Mesodermal cell (in vitro differentiated cells): ENCODE results near the gene SPATA13.
"Not testable (repeated sequence)": the region's sequence is repeated elsewhere in the genome, so short reads cannot be mapped to it uniquely, and the experiment has no call there.

Experiments
- H3K27ac ChIP-seq: 2 replicates; pipeline ENCODE4 v1.7.0; 2013; ENCODE audit warnings: mild to moderate bottlenecking, low read depth, low read length, moderate library complexity; ENCODE audit not compliant: severe bottlenecking
- H3K36me3 ChIP-seq: 2 replicates; pipeline ENCODE4 v1.7.1; 2013; ENCODE audit warnings: mild to moderate bottlenecking, low read length, moderate library complexity; ENCODE audit not compliant: control insufficient read depth, insufficient read depth
- H3K4me1 ChIP-seq: one replicate; pipeline ENCODE4 v1.7.1; 2013; ENCODE audit warnings: mild to moderate bottlenecking, low read length; ENCODE audit not compliant: insufficient read depth, control insufficient read depth, poor library complexity, severe bottlenecking
- H3K4me3 ChIP-seq: 2 replicates; pipeline ENCODE4 v1.7.0; 2013; ENCODE audit warnings: low read length, control low read depth, mild to moderate bottlenecking; ENCODE audit not compliant: insufficient read depth, poor library complexity, severe bottlenecking; ENCODE audit errors: extremely low read depth
- H3K9me3 ChIP-seq: 2 replicates; pipeline ENCODE4 v1.7.1; 2013; ENCODE audit warnings: mild to moderate bottlenecking, low read length, moderate library complexity; ENCODE audit not compliant: control insufficient read depth
- WGBS, 2 experiments: methylation state at CpG; one replicate each; pipeline ENCODE4 v1.1.5; 2013; ENCODE audit warnings: missing lambda C conversion rate in 2 of 2; ENCODE audit not compliant: insufficient coverage in 2 of 2; 5-methylcytosine and 5-hydroxymethylcytosine counted together

SPATA13 gene

DNA sequence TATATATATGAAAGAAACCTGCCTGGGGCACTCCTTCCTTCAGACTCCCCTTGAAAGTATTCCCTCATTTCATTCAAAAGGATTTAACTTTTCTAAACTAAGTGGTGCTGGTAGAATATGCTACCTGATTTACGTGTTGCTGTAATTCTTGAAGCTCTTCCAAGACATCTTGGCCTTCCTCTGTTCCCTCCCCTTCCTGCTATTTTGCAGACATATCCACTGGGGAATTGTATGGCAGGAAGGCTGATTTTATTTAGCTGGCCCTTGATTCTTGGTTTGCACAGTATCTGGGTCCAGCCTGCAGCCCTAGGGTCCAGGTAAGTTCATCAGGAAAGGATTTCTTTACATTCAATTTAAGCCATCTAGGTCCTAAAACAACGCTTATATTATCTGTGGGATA is 148.8 kb downstream of the SPATA13 start, which contains the start of gene C1QTNF9:
C1QTNF9 (plus strand) TSS at position 281 of the 400 bp plus-strand sequence. CDS start 6,424 bp downstream, outside the sequence.
- H3K4me1 ChIP-seq, H3K4me3 ChIP-seq, H3K9me3 ChIP-seq, H3K36me3 ChIP-seq, H3K27ac ChIP-seq: not testable (repeated sequence)
- no CpG with 5 or more reads among the region's 2 CpGs for WGBS, 2 experiments

- no peak overlapping the region for H3K27ac ChIP-seq
- H3K36me3 ChIP-seq = no peaks in the 10 kb centered on the region
- no peaks in the 10 kb centered on the region for H3K9me3 ChIP-seq
- 80 to 82% methylated on average over 3 of the region's 5 CpGs for WGBS, 2 experiments
- H3K4me1 ChIP-seq = no peaks in the 10 kb centered on the region
- no peak overlapping the region for H3K4me3 ChIP-seq
Observed at GRCh38 chr13:24313439-24313838, 152.9 kb downstream of the SPATA13 start.

GRCh38 chr13:24317835-24318234 is 157.3 kb downstream of the SPATA13 start:
- not testable (repeated sequence) for H3K4me1 ChIP-seq, H3K36me3 ChIP-seq, H3K9me3 ChIP-seq, H3K27ac ChIP-seq, H3K4me3 ChIP-seq
- WGBS, 2 experiments = 81% methylated on average over 3 of the region's 10 CpGs; no CpG with 5 or more reads in 1 of the 2 experiments

- not testable (repeated sequence) for H3K27ac ChIP-seq, H3K36me3 ChIP-seq, H3K9me3 ChIP-seq, H3K4me3 ChIP-seq, H3K4me1 ChIP-seq
- WGBS, 2 experiments = 80% methylated on average over 1 of the region's 4 CpGs; no CpG with 5 or more reads in 1 of the 2 experiments
Observed at GRCh38 chr13:24318878-24319277, 158.4 kb downstream of the SPATA13 start.

DNA sequence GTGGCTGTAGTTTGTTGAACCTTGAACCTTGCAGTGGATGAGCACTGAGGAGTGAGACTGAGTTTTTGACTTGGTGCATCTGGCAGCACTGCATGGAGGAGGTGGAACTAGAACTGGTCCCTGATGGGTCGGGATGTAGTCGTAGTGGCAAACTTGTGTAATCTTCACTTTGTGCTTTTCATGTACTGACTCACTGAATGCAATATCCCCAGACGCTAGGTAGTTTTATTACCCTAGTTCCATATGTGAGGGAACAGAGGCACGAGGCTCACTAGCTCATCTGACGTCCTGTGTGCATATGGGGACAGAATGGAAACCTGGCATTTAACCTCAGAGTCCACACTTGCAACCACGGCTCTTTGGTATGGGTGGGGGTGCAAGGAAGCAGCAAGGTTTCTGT is 159.1 kb downstream of the SPATA13 start:
- H3K4me3 ChIP-seq, H3K4me1 ChIP-seq, H3K36me3 ChIP-seq, H3K27ac ChIP-seq, H3K9me3 ChIP-seq: not testable (repeated sequence)
- 93 to 97% methylated on average over 4 to 5 of the region's 6 CpGs for WGBS, 2 experiments

GRCh38 chr13:24321416-24321815 is 160.9 kb downstream of the SPATA13 start:
- H3K4me1 ChIP-seq, H3K4me3 ChIP-seq, H3K36me3 ChIP-seq, H3K27ac ChIP-seq, H3K9me3 ChIP-seq: not testable (repeated sequence)
- WGBS, 2 experiments = 90 to 96% methylated on average over 4 to 5 of the region's 8 CpGs

GRCh38 chr13:24322470-24322869 is 161.9 kb downstream of the SPATA13 start:
- not testable (repeated sequence) for H3K9me3 ChIP-seq, H3K27ac ChIP-seq, H3K4me3 ChIP-seq, H3K4me1 ChIP-seq, H3K36me3 ChIP-seq
- WGBS, 2 experiments = 16 to 48% methylated on average over 2 of the region's 2 CpGs

- WGBS, 2 experiments = 90 to 92% methylated on average over 26 of the region's 28 CpGs
- Histone ChIP-seq H3K4me3 (no peak overlapping the region), H3K9me3 (no peaks in the 10 kb centered on the region), H3K27ac (no peak overlapping the region), H3K36me3 (no peaks in the 10 kb centered on the region), H3K4me1 (no peaks in the 10 kb centered on the region)
Observed at GRCh38 chr13:24323036-24323738, 162.7 kb downstream of the SPATA13 start.

GRCh38 chr13:24323739-24324075 is 163.2 kb downstream of the SPATA13 start:
- Histone ChIP-seq H3K4me3 (no peak overlapping the region), H3K36me3 (no peaks in the 10 kb centered on the region), H3K9me3 (no peaks in the 10 kb centered on the region), H3K27ac (no peak overlapping the region), H3K4me1 (no peaks in the 10 kb centered on the region)
- WGBS, 2 experiments = 83% methylated on average over 1 of the region's 5 CpGs; no CpG with 5 or more reads in 1 of the 2 experiments

- not testable (repeated sequence) for H3K4me3 ChIP-seq, H3K27ac ChIP-seq, H3K4me1 ChIP-seq, H3K9me3 ChIP-seq, H3K36me3 ChIP-seq
- 92% methylated on average over 18 to 19 of the region's 23 CpGs for WGBS, 2 experiments
Observed at GRCh38 chr13:24327598-24327997, 167.1 kb downstream of the SPATA13 start.

- WGBS, 2 experiments = 46 to 62% methylated on average over 22 to 25 of the region's 38 CpGs
- H3K4me1 ChIP-seq = no peaks in the 10 kb centered on the region
- no peaks in the 10 kb centered on the region for H3K36me3 ChIP-seq
- peak overlapping the region; percentile 2 for H3K4me3 ChIP-seq
- no peaks in the 10 kb centered on the region for H3K9me3 ChIP-seq
- H3K27ac ChIP-seq = no peak overlapping the region
Observed at GRCh38 chr13:24328145-24328544, 167.6 kb downstream of the SPATA13 start.
